AG08395 (cell line): ENCODE measurements around the gene ZNF324B.
A peak's percentile ranks its signal among the peaks of the same experiment; 100 is the strongest.
"Not testable (repeated sequence)": the region's sequence is repeated elsewhere in the genome, so short reads cannot be mapped to it uniquely, and the experiment has no call there.

Source experiments
- DNase-seq: peaks from one replicate; pipeline ENCODE4 v3.0.0; 2012; ENCODE audit warnings: mixed read lengths, low spot score

Gene ZNF324B

GRCh38 chr19:58455306-58455705, 3.9 kb downstream of the ZNF324B start:
- no peak for DNase-seq

DNA sequence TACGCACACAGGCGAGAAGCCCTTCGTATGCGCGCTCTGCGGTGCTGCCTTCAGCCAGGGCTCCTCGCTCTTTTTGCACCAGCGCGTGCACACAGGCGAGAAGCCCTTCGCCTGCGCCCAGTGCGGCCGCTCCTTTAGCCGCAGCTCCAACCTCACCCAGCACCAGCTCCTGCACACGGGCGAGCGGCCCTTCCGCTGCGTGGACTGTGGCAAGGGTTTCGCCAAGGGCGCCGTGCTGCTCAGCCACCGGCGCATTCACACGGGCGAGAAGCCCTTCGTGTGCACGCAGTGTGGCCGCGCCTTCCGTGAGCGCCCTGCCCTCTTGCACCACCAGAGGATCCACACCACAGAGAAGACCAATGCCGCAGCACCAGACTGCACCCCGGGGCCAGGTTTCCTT, 4.7 kb downstream of the ZNF324B start:
- DNase-seq: no peak

- DNase-seq: no peak
These were observed 8.6 kb downstream of the ZNF324B start for GRCh38 chr19:58460039-58460438.

GRCh38 chr19:58466089-58466759, 14.8 kb downstream of the ZNF324B start:
- no peak for DNase-seq

GRCh38 chr19:58466760-58467589, 15.6 kb downstream of the ZNF324B start, which contains the start of gene ZNF324:
ZNF324 (plus strand) TSS chr19:58467080; CDS start chr19:58469186, 2,106 bp downstream.
- DNase-seq: peak; percentile 99

DNA sequence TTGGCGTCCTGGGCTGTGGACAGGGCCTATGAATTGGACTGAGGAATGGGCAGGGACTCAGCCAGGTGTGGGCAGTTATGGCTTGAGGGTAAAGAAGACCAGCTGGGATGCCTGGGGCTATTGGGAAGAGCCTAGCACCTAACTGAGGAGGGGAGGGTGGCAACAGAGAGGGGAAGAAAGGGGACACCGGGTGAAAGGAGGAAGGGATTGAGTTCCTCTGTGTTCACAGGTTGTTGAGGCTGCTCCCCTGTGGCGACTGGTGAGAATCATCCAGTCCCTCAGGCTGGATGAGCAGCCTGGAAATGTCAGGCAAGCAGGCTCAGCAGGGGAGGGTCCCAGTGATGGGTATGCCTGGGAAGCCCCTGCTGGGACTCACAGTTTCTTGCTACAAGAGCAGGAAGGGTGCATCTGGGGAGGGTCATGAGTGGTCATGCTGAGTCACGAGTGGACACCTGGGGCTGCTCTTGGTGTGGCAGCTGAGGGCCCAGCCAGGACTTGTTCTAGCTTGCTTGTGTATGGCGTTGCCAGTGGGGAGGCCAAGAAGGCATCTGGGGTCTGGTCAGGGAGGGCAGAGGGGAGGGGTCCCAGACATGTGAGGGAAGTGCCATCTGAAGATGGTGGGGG, 16.9 kb downstream of the ZNF324B start:
- no peak for DNase-seq

DNA sequence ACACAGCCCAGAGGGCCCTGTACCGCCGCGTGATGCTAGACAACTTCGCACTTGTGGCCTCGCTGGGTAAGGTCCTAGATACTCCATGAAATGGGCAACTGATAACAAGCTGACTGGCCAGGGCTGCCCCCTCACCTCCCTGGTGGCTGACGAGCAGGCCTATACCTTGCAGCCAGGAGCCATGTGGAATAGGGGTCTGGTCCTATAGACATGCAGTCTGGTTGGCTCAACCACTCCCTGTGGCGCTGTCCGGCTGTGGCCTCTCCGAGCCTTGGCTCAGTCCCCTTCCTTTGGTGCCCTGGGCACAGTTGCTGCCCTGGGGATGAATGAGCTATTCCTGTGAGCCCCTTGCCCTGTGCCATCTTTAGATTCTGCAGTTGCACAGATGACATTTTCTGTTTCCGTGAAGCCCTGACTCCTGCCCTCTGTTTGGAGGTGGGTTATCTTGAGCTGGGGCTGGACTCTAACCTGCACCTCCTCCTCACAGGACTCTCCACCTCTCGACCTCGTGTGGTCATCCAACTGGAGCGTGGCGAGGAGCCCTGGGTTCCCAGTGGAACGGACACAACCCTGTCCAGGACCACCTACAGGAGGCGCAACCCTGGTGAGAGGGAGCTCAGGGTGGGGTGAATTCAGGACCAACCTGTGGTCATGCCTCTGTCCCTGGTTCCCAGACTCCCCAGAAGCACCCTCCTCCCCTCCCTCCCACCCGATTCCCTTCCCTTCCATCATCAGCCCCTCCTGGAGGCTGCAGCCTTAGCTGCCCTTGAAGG, 18.0 kb downstream of the ZNF324B start:
- no peak for DNase-seq

DNA sequence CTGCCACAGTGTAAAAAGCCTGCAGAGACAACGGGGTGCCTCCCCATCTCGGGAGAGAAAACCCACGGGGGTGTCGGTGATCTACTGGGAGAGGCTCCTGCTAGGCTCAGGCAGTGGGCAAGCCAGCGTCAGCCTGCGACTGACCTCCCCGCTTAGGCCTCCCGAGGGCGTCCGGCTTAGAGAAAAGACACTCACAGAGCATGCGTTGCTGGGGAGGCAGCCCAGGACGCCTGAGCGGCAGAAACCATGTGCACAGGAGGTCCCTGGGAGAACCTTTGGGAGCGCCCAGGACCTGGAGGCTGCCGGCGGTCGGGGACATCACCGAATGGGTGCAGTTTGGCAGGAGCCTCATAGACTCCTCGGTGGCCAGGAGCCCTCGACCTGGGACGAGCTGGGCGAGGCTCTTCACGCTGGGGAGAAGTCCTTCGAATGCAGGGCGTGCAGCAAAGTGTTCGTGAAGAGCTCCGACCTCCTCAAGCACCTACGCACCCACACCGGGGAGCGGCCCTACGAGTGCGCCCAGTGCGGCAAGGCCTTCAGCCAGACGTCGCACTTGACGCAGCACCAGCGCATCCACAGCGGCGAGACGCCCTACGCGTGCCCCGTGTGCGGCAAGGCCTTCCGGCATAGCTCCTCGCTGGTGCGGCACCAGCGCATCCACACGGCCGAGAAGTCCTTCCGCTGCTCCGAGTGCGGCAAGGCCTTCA, 19.6 kb downstream of the ZNF324B start:
- not testable (repeated sequence) for DNase-seq

GRCh38 chr19:58471736-58472135, 20.3 kb downstream of the ZNF324B start:
- DNase-seq: no peak

GRCh38 chr19:58473775-58474174, 22.4 kb downstream of the ZNF324B start:
- no peak for DNase-seq

DNA sequence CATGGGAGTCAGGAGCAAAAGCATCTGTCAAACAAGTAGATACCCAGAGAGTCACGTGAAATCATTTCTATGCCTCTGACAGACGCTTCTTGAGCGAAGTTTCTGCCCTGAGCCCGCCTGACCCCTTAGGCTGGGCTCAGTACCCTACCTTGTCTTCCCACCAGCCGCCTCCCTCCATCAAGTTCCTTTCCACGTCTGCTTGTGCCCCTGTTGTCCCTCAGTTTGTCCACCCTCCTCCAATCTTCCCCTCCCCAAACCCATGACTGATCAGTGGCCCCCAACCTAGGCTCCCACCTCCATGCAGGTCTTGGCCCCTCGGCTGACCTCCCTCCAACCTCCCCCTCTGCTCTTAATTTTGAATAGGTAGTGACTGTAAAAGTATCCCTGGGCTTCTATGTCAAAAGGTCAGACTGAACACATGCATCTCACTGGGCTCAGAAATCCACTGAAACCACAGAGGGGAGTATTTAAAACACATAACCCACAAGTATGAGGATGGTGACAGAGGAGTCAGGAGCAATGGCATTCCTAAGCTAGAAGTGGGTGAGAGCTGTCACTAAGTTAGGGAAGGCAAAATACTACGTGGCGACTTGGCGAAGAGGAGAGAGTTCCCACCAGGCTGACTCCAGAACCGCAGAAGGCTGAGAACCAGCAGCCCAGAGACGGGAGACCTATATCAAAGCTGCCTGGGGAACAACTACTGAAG, 23.0 kb downstream of the ZNF324B start:
- peak; percentile 57 for DNase-seq

- no peak for DNase-seq
These were observed 23.7 kb downstream of the ZNF324B start for GRCh38 chr19:58474997-58475713.

DNA sequence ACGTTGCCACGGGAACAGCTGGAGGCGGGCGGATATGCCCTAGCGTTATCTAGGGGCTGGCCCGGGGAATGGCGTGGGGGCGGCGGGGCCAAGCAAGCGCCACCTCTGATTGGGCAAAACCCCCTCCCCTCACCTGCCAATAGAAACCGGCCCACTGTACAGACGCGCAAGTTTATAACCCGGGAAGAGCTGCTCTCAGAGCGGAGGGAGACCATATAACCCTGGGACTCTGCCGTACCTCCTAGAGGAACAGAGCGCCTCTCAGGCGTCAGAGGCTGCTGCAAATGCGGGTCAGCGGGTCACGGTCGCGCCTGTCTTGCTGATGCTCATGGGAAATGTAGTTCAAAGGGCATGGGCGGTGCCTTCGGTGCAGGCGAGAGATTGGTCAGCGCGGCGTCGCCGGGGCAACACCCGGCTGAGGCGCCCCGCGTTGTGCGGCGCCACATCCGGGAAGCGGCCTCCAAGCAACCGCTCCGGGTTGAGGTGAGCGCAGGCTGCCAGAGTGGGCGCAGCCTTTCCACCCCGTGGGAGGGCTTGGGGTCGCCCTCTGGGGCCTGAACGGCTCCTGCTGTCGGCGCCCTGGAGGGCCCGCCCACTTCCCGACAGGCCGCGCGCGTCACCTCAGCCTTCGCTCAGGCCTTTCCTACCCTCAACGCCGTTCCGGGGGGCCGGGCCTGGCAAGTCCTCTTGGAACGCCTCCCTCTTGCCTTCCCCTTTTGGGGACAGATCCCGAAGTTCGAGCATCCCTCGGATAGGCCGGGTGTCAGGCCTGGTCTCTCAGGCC, 24.5 kb downstream of the ZNF324B start, which contains the start of gene ZNF446:
Gene ZNF446 (plus strand): TSS at position 639 of the 784 bp plus-strand sequence. CDS start 867 bp downstream, outside the sequence.
- DNase-seq: peak; percentile 96

GRCh38 chr19:58476498-58477015, 25.1 kb downstream of the ZNF324B start:
- peak; percentile 45 for DNase-seq

DNA sequence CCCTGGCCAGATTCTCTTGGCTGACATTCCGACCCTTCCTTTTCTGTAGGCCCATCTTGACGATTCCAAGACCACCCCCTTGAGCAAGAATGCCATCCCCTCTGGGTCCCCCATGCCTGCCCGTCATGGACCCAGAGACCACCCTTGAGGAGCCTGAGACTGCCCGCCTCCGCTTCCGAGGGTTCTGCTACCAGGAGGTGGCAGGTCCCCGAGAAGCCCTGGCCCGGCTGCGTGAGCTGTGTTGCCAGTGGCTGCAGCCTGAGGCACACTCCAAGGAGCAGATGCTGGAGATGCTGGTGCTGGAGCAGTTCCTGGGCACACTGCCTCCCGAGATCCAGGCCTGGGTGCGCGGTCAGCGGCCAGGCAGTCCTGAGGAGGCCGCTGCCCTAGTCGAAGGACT, 25.7 kb downstream of the ZNF324B start:
- DNase-seq: no peak

- DNase-seq: no peak
These were observed 26.4 kb downstream of the ZNF324B start for GRCh38 chr19:58477871-58478270.

DNA sequence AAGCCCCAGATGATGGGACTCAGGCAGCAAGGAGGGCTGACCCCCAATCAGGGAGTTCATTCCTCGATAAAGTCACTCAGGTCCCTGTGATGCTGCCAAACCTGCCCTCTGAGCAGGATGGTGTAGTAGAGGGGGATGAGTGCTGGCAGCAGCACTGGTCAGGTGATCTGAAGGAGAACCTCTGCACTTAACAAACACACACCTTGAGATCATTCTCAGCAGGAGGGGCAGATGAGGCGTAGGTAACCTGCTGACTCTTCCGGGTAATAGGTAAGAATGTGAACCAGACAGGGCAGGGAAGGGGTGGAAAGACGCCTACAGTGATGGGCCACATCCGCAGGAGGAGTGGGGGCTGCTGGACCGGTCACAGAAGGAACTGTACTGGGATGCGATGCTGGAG, 27.9 kb downstream of the ZNF324B start:
- DNase-seq: no peak

- no peak for DNase-seq
These were observed 28.5 kb downstream of the ZNF324B start for GRCh38 chr19:58479736-58480480.
